HepG2 (cell line): ENCODE results near the gene IL11RA. TPM values are rescaled to one million over a fixed set of nuclear protein-coding genes. Genes with fewer than 3 reads are reported as not detected.

Source experiments
- ATAC-seq: fragments of 200-7000 bp; cut with Tn5 transposase; 3 replicates; pipeline ENCODE4 v1.9.1; 2020; ENCODE audit warnings: mild to moderate bottlenecking, moderate library complexity
- Bru-seq: library from RNA; stranded (reverse); fragments of 400-500 nt; gene quantifications from one replicate; lab custom pipeline; 2021; lab: Mats Ljungman, UMichigan
- BruChase-seq, 2 experiments: library from RNA; stranded (reverse); fragments of 400-500 nt; gene quantifications; one replicate each; lab custom pipeline; 2021; lab: Mats Ljungman, UMichigan
- BruUV-seq: library from RNA; stranded (reverse); fragments of 400-500 nt; replicated peaks from 2 replicates; lab custom pipeline; 2021; lab: Mats Ljungman, UMichigan
- CTCF ChIA-PET: fragments of 300-600 bp; formaldehyde crosslinking; extraction: SDS; loops from one replicate; lab custom pipeline; 2021; ENCODE audit warnings: low total read pairs, inconsistent platforms, low intra/inter-chr PET ratio; lab: Yijun Ruan, JAX
- POLR2A ChIA-PET: fragments of 350-600 bp; sonication (Branson Sonifier 250); formaldehyde crosslinking; loops from one replicate; lab custom pipeline; 2020; ENCODE audit warnings: antibody characterized with exemption, inconsistent platforms; lab: Yijun Ruan, JAX
- DNase-seq: peaks from one replicate; pipeline ENCODE4 v3.0.0-alpha.2; 2015; ENCODE audit warnings: low spot score
- FAIRE-seq: peaks from 3 replicates; lab custom pipeline; 2011; peaks lifted over from hg19 to GRCh38; lab: Jason Lieb, UNC
- H2AFZ ChIP-seq: one replicate; pipeline ENCODE4 v1.6.1; 2011; ENCODE audit warnings: low read length, inconsistent platforms
- H3K27ac ChIP-seq: fragments of 300-600 bp; 3 replicates; pipeline ENCODE4 v1.8.0; 2011; ENCODE audit warnings: mixed run types, mild to moderate bottlenecking, mixed read lengths, low read length, inconsistent platforms; ENCODE audit not compliant: insufficient read depth; ENCODE audit errors: extremely low read length
- H3K27me3 ChIP-seq, 2 experiments: fragments of 200-600 bp in 1 of 2; 2 replicates in 1 of 2; 3 replicates in 1 of 2; pipeline versions ENCODE4 v1.6.0 to v1.8.0; 2011; ENCODE audit warnings: low read length in 2 of 2, mild to moderate bottlenecking in 2 of 2, moderate library complexity in 2 of 2, inconsistent platforms in 1 of 2; ENCODE audit not compliant: insufficient read depth in 2 of 2, control insufficient read depth in 1 of 2
- H3K36me3 ChIP-seq, 2 experiments: fragments of 200-600 bp in 1 of 2; replicated peaks in 1 of 2; 2 replicates in 1 of 2; 3 replicates in 1 of 2; pipeline versions ENCODE4 v1.5.1 to v1.8.0; 2011; ENCODE audit warnings: low read length in 2 of 2, inconsistent platforms in 1 of 2; ENCODE audit not compliant: insufficient read depth in 2 of 2, control insufficient read depth in 1 of 2
- H3K4me1 ChIP-seq: 2 replicates; pipeline ENCODE4 v1.5.1; 2012; ENCODE audit warnings: low read length, inconsistent platforms; ENCODE audit not compliant: insufficient read depth
- H3K4me2 ChIP-seq: 2 replicates; pipeline ENCODE4 v1.6.0; 2011; ENCODE audit warnings: low read depth, low read length, inconsistent platforms
- H3K4me3 ChIP-seq, 3 experiments: fragments of 200-600 bp in 1 of 3; sonication (generic), shearing (Covaris generic) in 1 of 3; replicated peaks in 1 of 3; 2 replicates each; pipeline ENCODE4 v1.5.1; 2011 to 2016; ENCODE audit warnings: low read length in 3 of 3, inconsistent platforms in 2 of 3, low read depth in 2 of 3, mild to moderate bottlenecking in 2 of 3, control low read depth in 1 of 3, mixed read lengths in 1 of 3; ENCODE audit not compliant: insufficient read depth in 1 of 3
- H3K79me2 ChIP-seq: one replicate; pipeline ENCODE4 v1.6.1; 2011; ENCODE audit warnings: low read length, inconsistent platforms; ENCODE audit not compliant: insufficient read depth
- H3K9ac ChIP-seq: 2 replicates; pipeline ENCODE4 v1.6.0; 2011; ENCODE audit warnings: mild to moderate bottlenecking, low read depth, low read length, inconsistent platforms; ENCODE audit not compliant: insufficient read depth
- H3K9me3 ChIP-seq: 2 replicates; pipeline ENCODE4 v1.5.1; 2012; ENCODE audit warnings: mild to moderate bottlenecking, low read length
- H4K20me1 ChIP-seq: 2 replicates; pipeline ENCODE4 v1.6.0; 2011; ENCODE audit warnings: inconsistent platforms, mild to moderate bottlenecking, low read length, moderate library complexity; ENCODE audit not compliant: insufficient read depth
- KLF15 ChIP-seq: sonication (generic); formaldehyde crosslinking; IDR thresholded peaks from 2 replicates; pipeline ENCODE4 v1.8.1; 2023; ENCODE audit warnings: borderline replicate concordance, mild to moderate bottlenecking, inconsistent platforms, missing genetic modification reagents, mixed read lengths
- MTA1 ChIP-seq: sonication (generic); formaldehyde crosslinking; IDR thresholded peaks from 2 replicates; pipeline ENCODE4 v1.4.0; 2020; ENCODE audit warnings: missing genetic modification reagents, mild to moderate bottlenecking, borderline replicate concordance
- NR2F2 ChIP-seq: IDR thresholded peaks from 2 replicates; pipeline ENCODE4 v1.6.1; 2012; ENCODE audit warnings: low read depth, inconsistent platforms, borderline replicate concordance
- TCF12 ChIP-seq, 2 experiments: fragments of 450-650 bp in 1 of 2; sonication (generic) in 1 of 2; formaldehyde crosslinking in 1 of 2; IDR thresholded peaks; 2 replicates each; pipeline versions ENCODE4 v1.6.1 to v1.8.0; 2017 to 2022; ENCODE audit warnings: antibody characterized with exemption in 1 of 2, mild to moderate bottlenecking in 1 of 2, missing genetic modification reagents in 1 of 2, moderate library complexity in 1 of 2
- ZKSCAN1 ChIP-seq: fragments of 150-350 bp; IDR thresholded peaks from 2 replicates; pipeline ENCODE4 v1.6.1; 2014; ENCODE audit warnings: low read length
- ZNF891 ChIP-seq: sonication (generic); formaldehyde crosslinking; IDR thresholded peaks from 2 replicates; pipeline ENCODE4 v1.5.0; 2020; ENCODE audit warnings: mild to moderate bottlenecking, missing genetic modification reagents
- WGBS: methylation state at CpG from one replicate; pipeline ENCODE4 v1.1.6; 2017; ENCODE audit warnings: low lambda C conversion rate; 5-methylcytosine and 5-hydroxymethylcytosine counted together
- in situ Hi-C: cut with HindIII; loops from 2 replicates; pipeline ENCODE4 v1.10.0; 2017; ENCODE audit warnings: low pct_unique_long_range_greater_than_20kb; ENCODE audit not compliant: extremely low pct_ligation_motif_present
- intact Hi-C: fragments of 100-400 bp; cut with micrococcal nuclease; formaldehyde crosslinking; loops from one replicate; pipeline ENCODE4 v1.10.0; 2022; ENCODE audit not compliant: unreplicated experiment
- long read RNA-seq, 2 experiments: library from RNA in 1 of 2; library from polyadenylated mRNA in 1 of 2; stranded (forward) in 1 of 2; unstranded in 1 of 2; transcript quantifications; one replicate each; pipeline ENCODE4 v2.0.0, GENCODE V29; 2019 to 2022
- polyA minus RNA-seq, 3 experiments: library from RNA; depleted of rRNA, polyadenylated mRNA; stranded (reverse); fragments of >200 nt; gene quantifications; 2 replicates each; pipeline ENCODE4 v1.2.3, GENCODE V29; 2011; ENCODE audit warnings: low replicate concordance in 1 of 3
- polyA plus RNA-seq, 8 experiments: library from polyadenylated mRNA; depleted of rRNA in 3 of 8; stranded (reverse) in 7 of 8; unstranded in 1 of 8; fragments of >200 nt; fragmentation: Illumina TruSeq in 4 of 8; extraction: Trizol in 4 of 8; gene quantifications; 2 replicates each; pipeline versions ENCODE4 v1.2.1 to v1.2.3, GENCODE V29; 2011 to 2016; ENCODE audit warnings: low read depth in 4 of 8, missing spikeins in 1 of 8, mixed read lengths in 1 of 8; ENCODE audit not compliant: insufficient read depth in 1 of 8
- total RNA-seq, 5 experiments: library from RNA; depleted of rRNA; stranded (reverse); fragments of >200 nt; fragmentation: Illumina TruSeq; extraction: Trizol; gene quantifications; 2 replicates each; pipeline ENCODE4 v1.2.3, GENCODE V29; 2016; ENCODE audit warnings: low read depth in 1 of 5
- TF ChIP-seq, protein P1 (sequence below), 2 experiments: sonication (generic) in 1 of 2; formaldehyde crosslinking in 1 of 2; IDR thresholded peaks; 2 replicates each; pipeline versions ENCODE4 v1.6.1 to v1.9.0; 2014 to 2022; ENCODE audit warnings: antibody characterized with exemption in 1 of 2, borderline replicate concordance in 1 of 2, inconsistent platforms in 1 of 2, low read depth in 1 of 2, missing genetic modification reagents in 1 of 2
- TF ChIP-seq, protein P2 (sequence below): sonication (generic); formaldehyde crosslinking; IDR thresholded peaks from 2 replicates; pipeline ENCODE4 v1.4.0; 2020; ENCODE audit warnings: missing genetic modification reagents

The IL11RA gene
- total RNA-seq (2016; rRNA removed; fragmentation: Illumina TruSeq; extraction: Trizol) (0.83 and 2.0 TPM in 2 replicates), polyA plus RNA-seq (2011; rRNA removed) (4.2 and 5.8 TPM in 2 replicates), polyA minus RNA-seq (2011; rRNA and poly(A)+ RNA removed; ENCODE audit: low replicate concordance) (8.7 and 9.2 TPM in 2 replicates), Bru-seq, nascent RNA (percentile 55 among the genes with signal in this experiment), BruChase-seq, experiment 1, labeled RNA remaining after a 6-hour chase (percentile 49 among the genes with signal in this experiment), BruChase-seq, experiment 2, labeled RNA remaining after a 2-hour chase (percentile 47 among the genes with signal in this experiment)
- 0.40 and 0.71 TPM in 2 replicates for total RNA-seq (2016; cell fraction: cytosol; rRNA removed; fragmentation: Illumina TruSeq; extraction: Trizol; ENCODE audit: low read depth)
- total RNA-seq (2016; cell fraction: insoluble cytoplasmic fraction; rRNA removed; fragmentation: Illumina TruSeq; extraction: Trizol): 0.43 and 2.2 TPM in 2 replicates
- total RNA-seq (2016; cell fraction: membrane; rRNA removed; fragmentation: Illumina TruSeq; extraction: Trizol): 0.65 and 1.2 TPM in 2 replicates
- total RNA-seq (2016; cell fraction: nucleus; rRNA removed; fragmentation: Illumina TruSeq; extraction: Trizol): 4.1 and 4.6 TPM in 2 replicates
- 1.7 and 2.2 TPM in 2 replicates for polyA plus RNA-seq (2011; cell fraction: cytosol; rRNA removed)
- 26.9 and 33.5 TPM in 2 replicates for polyA plus RNA-seq (2011; cell fraction: nucleus; rRNA removed)
- polyA plus RNA-seq (2012): 5.1 and 5.4 TPM in 2 replicates
- 0.33 and 0.60 TPM in 2 replicates for polyA plus RNA-seq (2016; cell fraction: cytosol; fragmentation: Illumina TruSeq; extraction: Trizol; ENCODE audit: low read depth)
- polyA plus RNA-seq (2016; cell fraction: insoluble cytoplasmic fraction; fragmentation: Illumina TruSeq; extraction: Trizol; ENCODE audit: low read depth): 0.62 and 1.0 TPM in 2 replicates
- polyA plus RNA-seq (2016; cell fraction: membrane; fragmentation: Illumina TruSeq; extraction: Trizol; ENCODE audit: low read depth): 0.48 and 0.87 TPM in 2 replicates
- 4.4 and 5.8 TPM in 2 replicates for polyA plus RNA-seq (2016; cell fraction: nucleus; fragmentation: Illumina TruSeq; extraction: Trizol; ENCODE audit: insufficient read depth, low read depth)
- polyA minus RNA-seq (2011; cell fraction: cytosol; rRNA and poly(A)+ RNA removed): 1.4 and 2.2 TPM in 2 replicates
- polyA minus RNA-seq (2011; cell fraction: nucleus; rRNA and poly(A)+ RNA removed): 9.5 and 16.4 TPM in 2 replicates
- long read RNA-seq, experiment 1: 0 reads
- long read RNA-seq, experiment 2, partial matches to known transcripts: 1 of 2 reads
- long read RNA-seq, experiment 2, other reads (novel, unspliced or antisense): 1 of 2 reads

DNA sequence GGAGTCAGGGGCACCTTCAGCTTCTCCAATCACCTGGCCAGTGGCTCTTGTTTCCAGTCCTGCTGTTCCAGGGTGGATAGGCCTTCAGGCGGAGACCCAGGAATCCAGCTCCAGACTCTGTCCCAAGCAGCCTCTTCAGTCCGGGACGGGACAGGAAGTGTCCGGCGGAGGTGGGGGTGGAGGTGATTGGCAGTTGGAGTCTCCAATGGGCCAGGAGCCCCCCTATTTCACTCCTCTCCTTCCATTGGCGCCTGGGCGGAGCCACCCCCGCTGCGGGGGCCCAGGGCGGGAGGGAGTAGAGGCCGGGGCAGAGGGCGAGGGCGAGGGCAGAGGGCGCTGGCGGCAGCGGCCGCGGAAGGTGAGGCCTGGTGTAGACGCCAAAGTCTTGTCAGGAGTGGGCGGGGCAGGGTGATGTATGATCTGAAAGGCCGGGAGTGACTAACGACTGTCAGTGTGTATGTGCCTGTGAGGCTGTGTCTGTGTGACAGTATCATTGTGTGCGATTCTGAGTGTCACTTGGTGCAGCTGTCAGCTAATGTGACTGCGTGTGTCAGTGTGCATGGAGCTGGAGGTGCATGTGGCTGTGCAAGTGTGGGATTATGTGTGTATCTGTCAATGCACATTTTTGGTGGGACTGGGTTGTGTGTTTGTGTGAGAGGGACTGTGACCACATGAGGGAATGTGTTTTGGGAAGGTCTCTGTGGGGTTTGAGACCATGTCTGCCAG lies at the start of gene IL11RA:
IL11RA (plus strand) TSS at position 310 of the 726 bp plus-strand sequence. CDS start 3,033 bp downstream, outside the sequence.
- Histone ChIP-seq H3K9ac (peak within 1 kb of the TSS; percentile 68), H3K9me3 (no peaks in the 10 kb centered on the region), H3K27me3 (no peaks in the 10 kb centered on the region; a peak in 3 of 5 replicates), H3K27ac (peak within 1 kb of the TSS; percentile 75), H3K4me1 (peaks cover 57% of the 10 kb centered on the region), H3K4me2 (peak within 1 kb of the TSS; percentile 100), H3K36me3 (peaks cover 8 to 18% of the 10 kb centered on the region in 2 experiments), H2AFZ (no peak within 1 kb of the TSS), H3K4me3 (peak within 1 kb of the TSS; percentile 45 to 67 (median 57)), H4K20me1 (no peaks in the 10 kb centered on the region), H3K79me2 (peaks cover 16% of the 10 kb centered on the region)
- POLR2A ChIA-PET: interaction anchor here (1.0 to 3.1 kb wide), 8 partner anchors 9 to 32 kb away, joined by 3 to 29 read pairs (median 5); partner anchors contain the start of genes CCL27, DCTN3 and SIGMAR1
- FAIRE-seq (peak; percentile 84), ATAC-seq (peak; percentile 84), DNase-seq (peak; percentile 92)
- no TSS peak for BruUV-seq
- WGBS: 1% methylated on average over 9 of the region's 24 CpGs
- intact Hi-C loops (no loop called here), in situ Hi-C loops (no loop called here)
- CTCF ChIA-PET: interaction anchor here (0.9 kb wide), 1 partner anchor 12 kb away, joined by 3 read pairs; no protein-coding TSS in a partner anchor
- TF ChIP-seq ZNF891: 0 out of 2 replicates have a peak, but pooled peaks have one; percentile 32
- TF ChIP-seq ZKSCAN1: no peak
- TF ChIP-seq, protein P1, sequence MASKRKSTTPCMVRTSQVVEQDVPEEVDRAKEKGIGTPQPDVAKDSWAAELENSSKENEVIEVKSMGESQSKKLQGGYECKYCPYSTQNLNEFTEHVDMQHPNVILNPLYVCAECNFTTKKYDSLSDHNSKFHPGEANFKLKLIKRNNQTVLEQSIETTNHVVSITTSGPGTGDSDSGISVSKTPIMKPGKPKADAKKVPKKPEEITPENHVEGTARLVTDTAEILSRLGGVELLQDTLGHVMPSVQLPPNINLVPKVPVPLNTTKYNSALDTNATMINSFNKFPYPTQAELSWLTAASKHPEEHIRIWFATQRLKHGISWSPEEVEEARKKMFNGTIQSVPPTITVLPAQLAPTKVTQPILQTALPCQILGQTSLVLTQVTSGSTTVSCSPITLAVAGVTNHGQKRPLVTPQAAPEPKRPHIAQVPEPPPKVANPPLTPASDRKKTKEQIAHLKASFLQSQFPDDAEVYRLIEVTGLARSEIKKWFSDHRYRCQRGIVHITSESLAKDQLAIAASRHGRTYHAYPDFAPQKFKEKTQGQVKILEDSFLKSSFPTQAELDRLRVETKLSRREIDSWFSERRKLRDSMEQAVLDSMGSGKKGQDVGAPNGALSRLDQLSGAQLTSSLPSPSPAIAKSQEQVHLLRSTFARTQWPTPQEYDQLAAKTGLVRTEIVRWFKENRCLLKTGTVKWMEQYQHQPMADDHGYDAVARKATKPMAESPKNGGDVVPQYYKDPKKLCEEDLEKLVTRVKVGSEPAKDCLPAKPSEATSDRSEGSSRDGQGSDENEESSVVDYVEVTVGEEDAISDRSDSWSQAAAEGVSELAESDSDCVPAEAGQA (IDR thresholded peaks at IDR 0.05; ENCODE audit: low read depth): no peak
- TF ChIP-seq, protein P1 (CRISPR knock-in tag; IDR thresholded peaks at IDR 0.05; ENCODE audit: borderline replicate concordance): no peak
- TF ChIP-seq, protein P2, sequence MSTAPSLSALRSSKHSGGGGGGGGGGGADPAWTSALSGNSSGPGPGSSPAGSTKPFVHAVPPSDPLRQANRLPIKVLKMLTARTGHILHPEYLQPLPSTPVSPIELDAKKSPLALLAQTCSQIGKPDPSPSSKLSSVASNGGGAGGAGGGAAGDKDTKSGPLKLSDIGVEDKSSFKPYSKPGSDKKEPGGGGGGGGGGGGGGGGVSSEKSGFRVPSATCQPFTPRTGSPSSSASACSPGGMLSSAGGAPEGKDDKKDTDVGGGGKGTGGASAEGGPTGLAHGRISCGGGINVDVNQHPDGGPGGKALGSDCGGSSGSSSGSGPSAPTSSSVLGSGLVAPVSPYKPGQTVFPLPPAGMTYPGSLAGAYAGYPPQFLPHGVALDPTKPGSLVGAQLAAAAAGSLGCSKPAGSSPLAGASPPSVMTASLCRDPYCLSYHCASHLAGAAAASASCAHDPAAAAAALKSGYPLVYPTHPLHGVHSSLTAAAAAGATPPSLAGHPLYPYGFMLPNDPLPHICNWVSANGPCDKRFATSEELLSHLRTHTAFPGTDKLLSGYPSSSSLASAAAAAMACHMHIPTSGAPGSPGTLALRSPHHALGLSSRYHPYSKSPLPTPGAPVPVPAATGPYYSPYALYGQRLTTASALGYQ (CRISPR knock-in tag): no peak; the same call in 1 of the 2 replicates
- peak; percentile 58; the same call in 1 of the 2 replicates for TF ChIP-seq NR2F2
- TF ChIP-seq TCF12 (IDR thresholded peaks at IDR 0.05): no peak
- peak; percentile 74; the same call in 1 of the 2 replicates for TF ChIP-seq TCF12 (CRISPR knock-in tag; IDR thresholded peaks at IDR 0.05)
- TF ChIP-seq KLF15 (CRISPR knock-in tag): no peak
- peak; percentile 73; the same call in 1 of the 2 replicates for TF ChIP-seq MTA1 (CRISPR knock-in tag)
